ENCODE results near the gene NCOA3.

NCOA3 gene

DNA sequence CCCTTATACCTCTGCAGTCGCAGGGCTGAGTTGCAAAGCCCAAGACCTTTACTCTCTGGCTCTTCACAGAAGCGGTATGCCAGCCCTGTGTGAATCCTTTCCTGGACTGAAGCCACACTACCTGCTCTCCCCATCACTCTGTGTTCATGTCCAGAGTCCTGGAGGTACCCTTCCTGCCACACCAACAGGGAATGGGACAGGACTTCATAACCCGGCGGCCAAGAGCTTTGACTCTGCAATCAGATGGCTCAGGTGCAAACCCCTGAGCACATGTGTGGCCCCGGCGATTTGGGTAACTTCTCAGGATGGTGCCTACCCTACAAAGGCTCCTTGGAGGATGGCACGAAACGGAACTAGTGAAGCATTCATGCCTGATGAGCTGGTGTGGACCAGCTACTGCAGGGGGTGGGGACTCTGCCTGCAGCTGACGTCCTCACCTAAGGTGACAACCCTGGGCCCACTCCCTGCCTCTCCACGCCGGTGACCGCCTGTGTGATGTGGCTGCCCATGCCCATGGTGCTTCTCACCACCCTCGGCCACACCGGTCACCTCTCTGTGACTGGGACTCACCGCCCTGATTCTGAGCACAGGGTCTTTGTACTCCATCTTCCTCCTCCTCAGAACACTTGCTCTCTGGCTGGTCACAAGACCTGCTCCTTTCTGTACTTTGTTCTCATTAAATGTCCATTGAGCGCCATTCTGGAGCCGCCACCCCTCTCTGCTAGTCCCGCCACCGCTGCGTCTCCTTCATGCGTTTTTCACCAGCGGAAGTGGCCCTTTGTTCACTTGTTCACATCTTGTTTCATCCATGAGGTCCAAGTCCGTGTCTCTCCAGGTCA is 166.8 kb downstream of the NCOA3 start:
- H3K27ac ChIP-seq (ENCODE audit: low read depth, low read length, poor library complexity, severe bottlenecking), result no peak overlapping the region
- H3K4me3 ChIP-seq (ENCODE audit: low read depth, low read length, poor library complexity, severe bottlenecking), result no peak overlapping the region
- H3K27me3 ChIP-seq (ENCODE audit: insufficient read depth, low read length), result no peaks in the 10 kb centered on the region

GRCh38 chr20:47669152-47669425 is 167.4 kb downstream of the NCOA3 start:
- Histone ChIP-seq H3K27me3 (ENCODE audit: insufficient read depth, low read length) (no peaks in the 10 kb centered on the region), H3K27ac (ENCODE audit: low read depth, low read length, poor library complexity, severe bottlenecking) (no peak overlapping the region), H3K4me3 (ENCODE audit: low read depth, low read length, poor library complexity, severe bottlenecking) (no peak overlapping the region), H3K79me2 (ENCODE audit: insufficient read depth, low read length) (no peaks in the 10 kb centered on the region), H3F3A (ENCODE audit: insufficient read depth, low read length) (no peaks in the 10 kb centered on the region), H3K9ac (ENCODE audit: low read length) (no peak overlapping the region), H2AFZ (ENCODE audit: low read length) (no peak overlapping the region), H3K4me2 (ENCODE audit: low read length) (no peak overlapping the region), H3K4me1 (ENCODE audit: insufficient read depth, low read length, severe bottlenecking) (peaks cover 37% of the 10 kb centered on the region), H3K9me3 (ENCODE audit: low read length) (no peaks in the 10 kb centered on the region), H3K9me2 (ENCODE audit: low read depth, low read length) (no peaks in the 10 kb centered on the region), H4K20me1 (ENCODE audit: insufficient read depth, low read length) (no peaks in the 10 kb centered on the region), H3K36me3 (ENCODE audit: insufficient read depth, low read length) (peaks cover 12% of the 10 kb centered on the region)
- TF ChIP-seq EZH2 (IDR thresholded peaks at IDR 0.05; ENCODE audit: borderline replicate concordance, low read length), result no peak
- TF ChIP-seq CTCF (IDR thresholded peaks at IDR 0.05; ENCODE audit: low read length), result no peak

More for the DNA sequence above, 166.8 kb downstream of the NCOA3 start:
- no peak for TF ChIP-seq EZH2 (IDR thresholded peaks at IDR 0.05; ENCODE audit: borderline replicate concordance, low read length)
- TF ChIP-seq CTCF (IDR thresholded peaks at IDR 0.05; ENCODE audit: low read length), result no peak
- Histone ChIP-seq H3K9ac (ENCODE audit: low read length) (no peak overlapping the region), H2AFZ (ENCODE audit: low read length) (no peak overlapping the region), H3K4me2 (ENCODE audit: low read length) (no peak overlapping the region), H3K9me3 (ENCODE audit: low read length) (no peaks in the 10 kb centered on the region), H3K36me3 (ENCODE audit: insufficient read depth, low read length) (peaks cover 12% of the 10 kb centered on the region), H3K9me2 (ENCODE audit: low read depth, low read length) (no peaks in the 10 kb centered on the region), H3F3A (ENCODE audit: insufficient read depth, low read length) (no peaks in the 10 kb centered on the region), H4K20me1 (ENCODE audit: insufficient read depth, low read length) (no peaks in the 10 kb centered on the region), H3K79me2 (ENCODE audit: insufficient read depth, low read length) (no peaks in the 10 kb centered on the region), H3K4me1 (ENCODE audit: insufficient read depth, low read length, severe bottlenecking) (peaks cover 40% of the 10 kb centered on the region)

GRCh38 chr20:47669489-47669888 is 167.8 kb downstream of the NCOA3 start:
- Histone ChIP-seq H2AFZ (ENCODE audit: low read length) (no peak overlapping the region), H3K4me3 (ENCODE audit: low read depth, low read length, poor library complexity, severe bottlenecking) (no peak overlapping the region), H3K36me3 (ENCODE audit: insufficient read depth, low read length) (peaks cover 9% of the 10 kb centered on the region), H3F3A (ENCODE audit: insufficient read depth, low read length) (no peaks in the 10 kb centered on the region), H3K27ac (ENCODE audit: low read depth, low read length, poor library complexity, severe bottlenecking) (no peak overlapping the region), H3K9ac (ENCODE audit: low read length) (no peak overlapping the region), H3K9me3 (ENCODE audit: low read length) (no peaks in the 10 kb centered on the region), H3K79me2 (ENCODE audit: insufficient read depth, low read length) (no peaks in the 10 kb centered on the region), H3K9me2 (ENCODE audit: low read depth, low read length) (no peaks in the 10 kb centered on the region), H3K4me2 (ENCODE audit: low read length) (no peak overlapping the region), H3K27me3 (ENCODE audit: insufficient read depth, low read length) (no peaks in the 10 kb centered on the region), H3K4me1 (ENCODE audit: insufficient read depth, low read length, severe bottlenecking) (peaks cover 33% of the 10 kb centered on the region), H4K20me1 (ENCODE audit: insufficient read depth, low read length) (no peaks in the 10 kb centered on the region)
- TF ChIP-seq EZH2 (IDR thresholded peaks at IDR 0.05; ENCODE audit: borderline replicate concordance, low read length), result no peak
- TF ChIP-seq CTCF (IDR thresholded peaks at IDR 0.05; ENCODE audit: low read length), result no peak

Measured in OCI-LY1 (cell line).